Natural killer cell treated with Interleukin-12 subunit alpha and Interleukin-12 subunit beta and Interleukin-15 and Interleukin-18, amount 100 ng/mL, for 72 hours (primary cell): ENCODE results near the gene SEC16A. TPM values are rescaled to one million over a fixed set of nuclear protein-coding genes. Genes with fewer than 3 reads are reported as not detected.

Experiments used
- ATAC-seq, 2 donors: fragments of 150-1000 bp; cut with Tn5 transposase in 1 of 2; sonication (Bioruptor Pico), chemical (Tn5 transposase) in 1 of 2; 2 replicates each; pipeline ENCODE4 v1.10.0; 2021
- DNase-seq: peaks from one replicate; pipeline ENCODE4 v3.0.0; 2022; ENCODE audit warnings: low spot score
- H3K27ac Mint-ChIP-seq, 2 donors: 1 replicate in 1 of 2; 2 replicates in 1 of 2; pipeline ENCODE4 v1.8.0; 2022; ENCODE audit warnings: mixed read lengths in 2 of 2, mild to moderate bottlenecking in 1 of 2, moderate library complexity in 1 of 2
- H3K27me3 Mint-ChIP-seq, 2 donors: 1 replicate in 1 of 2; 2 replicates in 1 of 2; pipeline ENCODE4 v1.8.0; 2022; ENCODE audit warnings: mixed read lengths in 2 of 2
- H3K36me3 Mint-ChIP-seq: one replicate; pipeline ENCODE4 v1.8.0; 2022; ENCODE audit warnings: mixed read lengths
- H3K4me1 Mint-ChIP-seq, 2 donors: 1 replicate in 1 of 2; 2 replicates in 1 of 2; pipeline ENCODE4 v1.8.0; 2022; ENCODE audit warnings: low read depth in 2 of 2, mixed read lengths in 2 of 2, mild to moderate bottlenecking in 1 of 2
- H3K4me3 Mint-ChIP-seq: one replicate; pipeline ENCODE4 v1.8.0; 2022; ENCODE audit warnings: mixed read lengths
- H3K9me3 Mint-ChIP-seq: 2 replicates; pipeline ENCODE4 v1.8.0; 2022; ENCODE audit warnings: mixed read lengths
- total RNA-seq, 2 donors: library from RNA; stranded (reverse); gene quantifications; one replicate each; pipeline ENCODE4 v1.2.3, GENCODE V29; 2022

SEC16A gene
- total RNA-seq, 2 donors from 2014 or later: 104 to 121 TPM

DNA sequence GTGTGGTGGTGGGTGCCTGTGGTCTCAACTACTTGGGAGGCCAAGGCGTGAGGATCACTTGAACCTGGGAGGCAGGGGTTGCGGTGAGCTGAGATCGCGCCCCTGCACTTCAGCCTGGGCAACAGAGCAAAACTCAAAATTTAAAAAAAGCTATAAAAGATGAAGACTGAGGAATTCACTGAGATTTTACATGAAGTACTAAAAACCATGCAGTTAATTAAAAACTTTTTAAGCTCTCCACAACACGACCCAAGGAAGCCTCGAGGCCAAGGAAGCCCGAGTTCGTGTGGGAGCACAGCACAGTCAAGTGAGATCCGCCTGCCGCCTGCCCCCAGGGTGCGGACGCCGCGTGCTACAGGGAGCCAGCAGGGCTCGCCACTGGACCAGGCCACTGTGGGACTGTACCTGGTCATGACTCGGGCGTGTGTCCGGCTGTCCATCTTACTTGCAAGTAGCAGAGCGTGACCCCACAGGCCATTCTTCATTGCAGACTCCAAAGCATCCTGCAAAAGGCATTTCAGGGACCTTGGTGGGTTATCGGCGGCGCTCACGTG is 22.0 kb downstream of the SEC16A start:
- Mint-ChIP-seq H3K4me1 (peaks cover 0 to 3% of the 10 kb centered on the region in 2 donors), H3K4me3 (no peak overlapping the region), H3K27ac (no peak overlapping the region), H3K36me3 (peaks cover 11% of the 10 kb centered on the region), H3K27me3 (no peaks in the 10 kb centered on the region), H3K9me3 (no peaks in the 10 kb centered on the region)
- ATAC-seq (no peak), DNase-seq (no peak)

DNA sequence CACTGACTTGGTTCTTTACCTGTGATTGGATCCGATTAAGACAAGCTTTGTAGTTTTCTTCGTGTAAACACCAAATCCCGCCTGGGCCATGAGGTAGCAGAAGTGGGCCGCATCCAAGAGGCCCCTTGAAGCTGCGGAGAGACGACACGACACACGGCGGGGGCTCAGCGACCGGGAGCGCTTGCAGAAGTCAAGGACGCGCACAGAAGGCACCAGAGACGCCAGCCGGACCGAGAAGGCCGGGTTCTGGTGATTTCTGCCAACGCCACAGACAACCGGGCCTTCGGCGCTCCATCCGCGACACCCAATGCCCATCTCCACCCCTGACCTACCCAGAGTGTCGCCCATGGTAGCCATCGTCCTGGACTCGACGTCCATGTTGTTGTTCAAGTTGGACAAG is 23.4 kb downstream of the SEC16A start:
- Mint-ChIP-seq H3K27ac (no peak overlapping the region), H3K27me3 (no peaks in the 10 kb centered on the region), H3K36me3 (peaks cover 6% of the 10 kb centered on the region), H3K4me1 (no peaks in the 10 kb centered on the region), H3K9me3 (no peaks in the 10 kb centered on the region), H3K4me3 (no peak overlapping the region)
- no peak for DNase-seq
- ATAC-seq: no peak

DNA sequence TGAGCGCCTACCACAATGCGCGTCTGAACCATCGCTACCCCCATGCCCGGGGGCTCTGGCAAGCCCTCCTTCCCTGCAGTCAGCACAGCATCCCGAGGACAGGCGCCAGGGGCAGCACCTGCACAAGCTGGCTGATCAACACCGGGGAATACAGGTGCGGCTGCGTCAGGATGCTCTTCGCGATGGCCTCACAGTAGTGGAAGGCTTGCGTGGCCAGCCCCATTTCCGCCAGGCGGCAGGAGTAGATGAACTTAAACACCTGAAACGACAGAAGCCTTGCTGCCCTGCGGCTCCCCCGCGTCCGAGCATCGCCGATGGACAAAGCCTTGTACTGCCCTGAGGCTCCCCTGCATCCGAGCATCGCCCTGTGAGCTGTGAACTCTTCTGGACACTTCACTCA is 25.5 kb downstream of the SEC16A start:
- Mint-ChIP-seq H3K9me3 (no peaks in the 10 kb centered on the region), H3K4me1 (peaks cover 0 to 3% of the 10 kb centered on the region in 2 donors), H3K27me3 (no peaks in the 10 kb centered on the region), H3K4me3 (no peak overlapping the region), H3K27ac (no peak overlapping the region), H3K36me3 (peaks cover 15% of the 10 kb centered on the region)
- ATAC-seq (no peak), DNase-seq (no peak)

DNA sequence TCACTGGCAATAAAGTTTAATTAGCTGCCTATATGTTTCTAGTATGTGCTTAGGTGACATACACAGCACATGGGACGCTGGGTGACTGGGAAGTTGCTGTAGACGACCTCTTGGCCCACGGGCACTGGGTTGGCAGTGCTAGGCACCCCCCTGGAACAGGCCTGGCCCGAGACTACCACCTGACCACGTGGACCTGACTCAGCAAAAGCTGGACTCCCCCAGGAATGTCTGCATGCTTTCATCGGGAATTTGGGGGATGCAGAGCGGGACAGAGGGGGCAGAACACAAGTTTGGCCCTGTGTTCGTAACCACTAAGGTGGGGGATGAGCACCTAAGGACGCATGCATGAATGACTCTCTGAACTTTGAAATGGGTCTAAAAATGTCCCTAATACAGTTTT is 26.6 kb downstream of the SEC16A start:
- H3K27me3 Mint-ChIP-seq: no peaks in the 10 kb centered on the region
- H3K9me3 Mint-ChIP-seq: no peaks in the 10 kb centered on the region
- peaks cover 15% of the 10 kb centered on the region for H3K36me3 Mint-ChIP-seq

DNA sequence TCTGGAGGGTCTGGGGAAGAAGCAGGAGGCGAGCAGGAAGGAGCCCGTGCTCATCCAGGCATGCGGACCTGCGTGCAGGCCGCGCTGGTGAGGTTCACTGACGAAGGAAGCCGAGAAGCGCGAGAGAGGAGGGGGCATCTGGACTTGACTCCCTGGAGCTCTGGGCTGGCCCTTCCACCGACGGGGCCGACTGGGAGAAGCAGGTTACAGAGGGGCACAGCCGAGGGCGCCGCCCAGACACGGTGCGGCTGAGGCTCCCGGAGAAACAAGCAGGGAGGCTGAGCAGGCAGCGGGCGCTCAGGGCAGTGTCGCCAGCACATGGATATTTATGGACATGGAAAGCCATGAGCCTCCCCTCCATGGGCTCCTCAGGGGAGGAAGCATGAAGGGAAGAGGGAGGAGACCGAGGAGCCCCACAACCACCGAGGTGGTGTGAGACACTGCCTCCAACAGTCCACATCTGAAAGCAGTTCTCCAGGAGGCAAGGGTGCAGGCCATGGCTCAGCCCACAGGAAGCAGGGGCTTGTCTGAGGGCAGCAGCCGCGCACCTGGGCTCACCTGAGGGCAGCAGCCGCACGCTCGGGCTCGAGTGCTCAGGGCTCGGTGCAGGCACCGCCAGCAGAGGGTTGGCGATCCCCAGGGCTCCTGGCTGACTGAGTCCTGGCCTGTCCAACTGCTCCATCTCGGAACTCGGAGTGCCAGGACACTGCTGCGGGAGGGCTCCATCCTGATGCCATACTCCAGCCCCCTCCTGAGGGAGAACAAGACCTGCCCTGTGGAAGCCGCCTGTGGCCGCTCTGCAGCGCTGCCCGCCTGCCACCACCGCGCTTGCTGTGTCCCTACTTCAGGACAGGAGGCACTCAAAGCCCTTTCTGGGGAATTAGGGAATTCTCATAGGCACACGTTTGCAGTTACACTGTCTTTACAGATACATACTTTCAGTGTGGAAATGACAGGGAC is 27.5 kb downstream of the SEC16A start:
- DNase-seq (no peak), ATAC-seq (peak in 1 of 2 donors; percentile 17)
- Mint-ChIP-seq H3K36me3 (peaks cover 15% of the 10 kb centered on the region), H3K9me3 (no peaks in the 10 kb centered on the region), H3K4me3 (no peak overlapping the region), H3K27ac (no peak overlapping the region), H3K4me1 (peaks cover 0 to 3% of the 10 kb centered on the region in 2 donors), H3K27me3 (no peaks in the 10 kb centered on the region)

More for the DNA sequence above, 26.6 kb downstream of the SEC16A start:
- no peak for DNase-seq
- no peak for ATAC-seq
- Mint-ChIP-seq H3K27ac (no peak overlapping the region), H3K4me3 (no peak overlapping the region), H3K4me1 (peaks cover 0 to 3% of the 10 kb centered on the region in 2 donors)

DNA sequence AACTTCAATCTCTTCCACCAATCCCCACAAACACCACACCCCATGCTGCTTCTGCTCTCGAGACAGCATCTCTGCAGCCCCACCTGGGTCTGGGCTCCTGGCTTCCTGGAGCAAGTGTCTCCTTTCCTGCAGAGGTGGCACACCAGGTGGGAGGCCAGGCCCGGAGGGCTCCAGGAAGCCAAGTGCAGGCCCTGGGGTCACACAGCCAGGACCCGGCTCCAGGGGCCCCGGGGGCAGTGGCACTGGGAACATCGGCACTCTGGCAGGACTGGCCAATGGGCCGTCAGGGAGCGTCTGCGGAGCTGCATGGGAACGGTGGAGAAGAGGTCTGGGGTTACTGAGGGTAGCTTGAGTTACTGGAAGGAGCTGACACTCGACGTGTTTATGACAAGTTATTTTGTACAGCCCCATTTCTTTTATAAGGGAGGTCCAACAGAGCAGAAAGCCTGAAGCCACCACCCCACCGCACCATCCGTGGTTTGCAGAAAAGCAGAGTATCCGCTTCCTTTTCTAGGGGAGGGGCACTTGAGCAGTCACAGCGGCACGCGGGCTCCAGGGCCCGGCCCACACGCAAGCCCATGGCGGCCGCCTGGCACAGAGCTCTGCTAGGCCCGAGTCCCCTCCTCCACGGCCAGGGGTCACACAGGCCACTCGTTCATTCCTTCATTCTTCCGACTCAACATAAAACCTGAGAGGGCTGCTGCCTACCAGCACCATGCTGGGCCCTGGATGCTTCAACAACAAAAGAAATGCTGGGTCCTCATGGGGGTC is 28.6 kb downstream of the SEC16A start:
- no peak for ATAC-seq
- Mint-ChIP-seq H3K9me3 (no peaks in the 10 kb centered on the region), H3K36me3 (peaks cover 15% of the 10 kb centered on the region), H3K27ac (peak overlapping the region in 1 of 2 donors; percentile 36), H3K27me3 (no peaks in the 10 kb centered on the region), H3K4me1 (peaks cover 0 to 7% of the 10 kb centered on the region in 2 donors), H3K4me3 (no peak overlapping the region)
- DNase-seq: no peak

DNA sequence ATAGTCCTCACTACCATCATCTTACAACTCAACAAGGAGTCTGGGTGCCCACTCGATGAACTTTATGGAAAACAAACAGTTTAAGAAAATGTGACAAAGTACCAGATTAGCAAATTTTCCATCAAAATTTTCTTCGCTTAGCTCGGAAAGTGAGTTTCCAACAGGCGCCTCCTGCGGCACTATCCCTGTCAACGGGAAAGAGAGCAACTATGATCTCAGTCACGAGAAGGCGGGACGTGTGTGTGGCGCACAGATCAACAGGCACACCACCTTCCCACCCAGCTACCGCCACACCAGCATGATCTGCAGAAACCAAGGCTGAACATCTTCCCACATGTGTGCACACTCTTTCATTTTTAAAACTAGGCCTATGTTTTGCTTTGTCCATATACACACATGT is 29.5 kb downstream of the SEC16A start:
- ATAC-seq: no peak
- Mint-ChIP-seq H3K4me3 (no peak overlapping the region), H3K27ac (peak overlapping the region in 1 of 2 donors; percentile 36), H3K4me1 (peaks cover 0 to 7% of the 10 kb centered on the region in 2 donors), H3K27me3 (no peaks in the 10 kb centered on the region), H3K9me3 (no peaks in the 10 kb centered on the region), H3K36me3 (peaks cover 9% of the 10 kb centered on the region)
- DNase-seq: no peak

DNA sequence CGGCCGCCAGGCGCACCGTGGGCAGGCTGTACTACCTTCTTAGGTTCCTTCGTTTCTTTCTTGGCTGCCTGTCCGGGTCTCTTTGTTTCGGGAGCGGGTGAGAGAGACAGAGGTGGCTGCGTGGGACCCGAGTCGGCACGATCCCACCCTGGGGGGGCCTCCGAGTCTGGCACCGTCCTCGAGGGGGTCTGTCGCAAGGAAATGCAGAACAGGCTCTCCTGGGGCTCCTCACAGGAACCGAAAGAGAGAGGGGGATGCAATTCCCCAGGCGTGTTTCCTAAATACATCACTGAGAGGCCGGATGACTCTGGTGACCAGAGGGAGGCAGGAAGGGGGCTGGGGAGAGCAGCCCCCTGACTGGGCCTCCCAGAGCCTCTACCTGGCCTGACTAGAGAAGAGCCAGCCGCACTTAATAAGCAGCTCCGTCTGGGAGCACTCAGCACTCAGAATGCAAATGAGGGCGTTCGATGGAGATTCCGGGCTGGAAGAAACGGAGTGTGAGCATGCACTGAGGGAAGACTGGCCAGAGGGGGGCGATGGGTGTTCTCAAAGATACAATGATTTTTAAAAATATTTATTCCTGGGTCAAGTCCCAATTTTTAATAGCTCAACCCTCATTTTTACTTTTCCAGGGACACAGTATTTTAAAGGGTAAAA is 31.5 kb downstream of the SEC16A start:
- ATAC-seq: no peak
- Mint-ChIP-seq H3K27me3 (no peaks in the 10 kb centered on the region), H3K9me3 (no peaks in the 10 kb centered on the region), H3K27ac (no peak overlapping the region), H3K36me3 (peaks cover 22% of the 10 kb centered on the region), H3K4me1 (peaks cover 0 to 7% of the 10 kb centered on the region in 2 donors), H3K4me3 (no peak overlapping the region)
- DNase-seq: no peak

DNA sequence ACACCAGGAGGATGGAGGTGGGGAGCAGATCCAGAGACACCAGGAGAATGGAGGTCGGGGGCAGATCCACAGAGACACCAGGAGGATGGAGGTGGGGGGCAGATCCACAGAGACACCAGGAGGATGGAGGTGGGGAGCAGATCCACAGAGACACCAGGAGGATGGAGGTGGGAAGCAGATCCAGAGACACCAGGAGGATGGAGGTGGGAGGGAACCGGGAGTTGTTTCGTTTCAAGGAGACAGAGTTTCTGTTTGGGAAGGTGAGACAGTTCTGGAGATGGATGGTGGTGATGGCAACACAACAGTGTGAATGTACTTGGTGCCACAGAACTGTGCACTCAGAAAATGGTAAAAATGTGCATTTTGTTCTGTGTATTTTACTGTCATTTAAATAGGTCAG is 34.2 kb downstream of the SEC16A start:
- H3K9me3 Mint-ChIP-seq: no peaks in the 10 kb centered on the region
- H3K36me3 Mint-ChIP-seq: peaks cover 25% of the 10 kb centered on the region
- ATAC-seq (no peak), DNase-seq (no peak)
- H3K27me3 Mint-ChIP-seq: no peaks in the 10 kb centered on the region
- H3K27ac Mint-ChIP-seq: no peak overlapping the region
- peaks cover 0 to 7% of the 10 kb centered on the region in 2 donors for H3K4me1 Mint-ChIP-seq
- H3K4me3 Mint-ChIP-seq: no peak overlapping the region

DNA sequence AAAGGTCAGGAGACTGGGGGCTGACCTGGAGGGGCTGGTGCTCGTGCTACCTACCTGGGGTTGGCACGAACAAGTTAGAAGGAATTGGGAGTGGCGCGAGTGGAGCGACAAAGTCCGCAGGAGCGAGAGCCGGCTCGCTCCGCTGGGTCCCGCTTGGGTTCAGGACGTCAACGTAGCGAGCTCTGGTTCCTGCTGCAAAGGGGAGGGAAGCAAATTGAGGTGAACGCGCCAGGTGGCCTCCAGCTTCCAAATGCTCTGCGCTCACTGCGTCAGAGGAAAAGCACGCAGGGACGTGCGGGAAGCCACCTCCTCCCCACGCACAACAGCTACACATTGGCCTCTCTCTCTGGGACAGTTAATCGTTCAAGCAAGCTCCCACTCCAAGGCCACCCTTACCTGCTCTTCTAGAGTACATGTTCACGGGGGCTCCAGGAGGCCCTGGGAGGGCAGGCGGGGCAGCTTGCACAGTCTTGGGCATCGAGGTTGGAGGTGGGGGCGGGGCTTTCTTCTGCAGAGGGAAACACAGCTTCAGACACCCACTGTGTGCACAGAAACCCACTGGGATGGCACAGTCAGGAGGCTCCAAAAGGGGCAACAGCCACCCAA is 35.6 kb downstream of the SEC16A start:
- H3K9me3 Mint-ChIP-seq: no peaks in the 10 kb centered on the region
- H3K27me3 Mint-ChIP-seq: no peaks in the 10 kb centered on the region
- DNase-seq: no peak
- no peak overlapping the region for H3K27ac Mint-ChIP-seq
- no peak overlapping the region for H3K4me3 Mint-ChIP-seq
- peaks cover 0 to 4% of the 10 kb centered on the region in 2 donors for H3K4me1 Mint-ChIP-seq
- peaks cover 25% of the 10 kb centered on the region for H3K36me3 Mint-ChIP-seq
- no peak for ATAC-seq

DNA sequence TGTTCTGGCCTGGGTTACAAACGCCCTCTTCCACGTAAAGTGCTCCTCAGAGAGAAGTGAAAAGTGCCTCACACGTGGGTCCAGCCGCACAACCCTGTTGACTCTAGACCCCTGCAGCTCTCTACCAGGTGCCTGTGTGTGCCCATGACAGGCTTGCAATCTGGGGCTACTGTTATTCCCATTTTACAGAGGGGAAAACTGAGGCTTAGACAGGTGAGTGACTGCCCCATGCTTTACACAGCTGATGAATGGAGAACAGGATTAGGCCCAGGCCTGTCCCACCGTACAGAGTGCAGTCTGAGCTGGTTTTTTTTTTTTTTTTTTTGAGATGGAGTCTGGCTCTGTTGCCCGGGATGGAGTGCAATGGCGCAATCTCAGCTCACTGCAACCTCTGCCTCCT is 37.0 kb downstream of the SEC16A start:
- peaks cover 0 to 4% of the 10 kb centered on the region in 2 donors for H3K4me1 Mint-ChIP-seq
- H3K27ac Mint-ChIP-seq: no peak overlapping the region
- DNase-seq (no peak), ATAC-seq (no peak)
- H3K27me3 Mint-ChIP-seq: no peaks in the 10 kb centered on the region
- H3K9me3 Mint-ChIP-seq: no peaks in the 10 kb centered on the region
- peaks cover 25% of the 10 kb centered on the region for H3K36me3 Mint-ChIP-seq
- H3K4me3 Mint-ChIP-seq: no peak overlapping the region

DNA sequence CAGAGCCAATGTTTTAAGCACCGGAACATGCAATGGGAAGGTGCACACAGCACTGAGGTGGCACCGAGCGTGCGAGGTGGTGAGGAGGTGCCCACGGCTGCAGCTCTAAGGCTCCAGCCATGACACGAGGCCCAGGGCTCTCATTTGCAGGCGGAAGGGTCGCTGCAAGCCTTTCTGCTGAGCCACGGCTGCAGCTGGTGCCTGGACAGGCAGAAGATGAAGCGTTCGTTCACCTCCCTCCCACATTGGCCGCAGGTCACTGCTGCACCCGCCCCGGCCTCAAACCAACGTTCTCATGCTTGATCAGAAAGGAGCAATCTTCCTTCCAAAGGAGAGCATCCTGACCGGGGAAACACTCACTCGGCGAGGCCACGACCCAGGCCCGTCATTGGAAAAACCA is 38.7 kb downstream of the SEC16A start:
- Mint-ChIP-seq H3K36me3 (peaks cover 25% of the 10 kb centered on the region), H3K4me3 (no peak overlapping the region), H3K9me3 (no peaks in the 10 kb centered on the region), H3K27ac (no peak overlapping the region), H3K4me1 (no peaks in the 10 kb centered on the region), H3K27me3 (no peaks in the 10 kb centered on the region)
- ATAC-seq: no peak
- no peak for DNase-seq

DNA sequence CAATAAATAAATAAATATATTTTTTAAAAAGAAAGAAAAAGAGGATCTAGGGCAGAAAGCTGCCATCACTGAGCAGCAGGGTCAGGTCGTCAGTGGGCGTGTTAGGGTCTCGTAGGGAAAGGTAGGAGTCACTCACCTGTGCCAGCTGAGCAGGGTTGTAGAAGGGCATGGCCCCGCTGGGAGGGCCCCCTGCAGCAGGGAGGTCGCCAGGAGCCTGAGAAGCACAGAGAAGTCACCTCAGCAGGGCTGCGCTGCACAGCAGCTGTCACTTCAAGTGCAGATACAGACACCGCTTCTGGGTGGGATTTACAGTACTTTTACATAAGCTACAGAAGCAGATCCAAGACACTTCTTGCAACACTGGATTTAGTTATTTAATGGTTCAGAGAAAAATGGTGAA is 39.2 kb downstream of the SEC16A start:
- H3K27me3 Mint-ChIP-seq: no peaks in the 10 kb centered on the region
- H3K9me3 Mint-ChIP-seq: no peaks in the 10 kb centered on the region
- ATAC-seq (no peak), DNase-seq (no peak)
- no peak overlapping the region for H3K27ac Mint-ChIP-seq
- no peak overlapping the region for H3K4me3 Mint-ChIP-seq
- no peaks in the 10 kb centered on the region for H3K4me1 Mint-ChIP-seq
- peaks cover 25% of the 10 kb centered on the region for H3K36me3 Mint-ChIP-seq
